ENCODE results near the gene RRAS2. TPM values are rescaled to one million over a fixed set of nuclear protein-coding genes. Genes with fewer than 3 reads are reported as not detected.
"Not testable (repeated sequence)": the region's sequence is repeated elsewhere in the genome, so short reads cannot be mapped to it uniquely, and the experiment has no call there.

The RRAS2 gene
- total RNA-seq, 3 donors from 2014 or later (not counting 1 experiment from before 2014, with no cell fraction given): 62.1 to 86.7 (median 69.6) TPM

GRCh38 chr11:14359501-14360031 lies 583 bp upstream of the RRAS2 start:
- no peaks in the 10 kb centered on the region for H3K9me3 Mint-ChIP-seq
- Histone ChIP-seq H3K4me3 (ENCODE audit: low read length) (peak overlapping the region; percentile 39), H3K27ac (ENCODE audit: low read length) (no peak overlapping the region), H3K36me3 (ENCODE audit: control insufficient read depth, insufficient read depth, low read length) (no peaks in the 10 kb centered on the region), H3K4me1 (ENCODE audit: control insufficient read depth, insufficient read depth, low read length) (peaks cover 25% of the 10 kb centered on the region), H3K9me3 (ENCODE audit: control insufficient read depth, insufficient read depth, low read length) (no peaks in the 10 kb centered on the region), H3K27me3 (ENCODE audit: control insufficient read depth, insufficient read depth, low read length) (no peaks in the 10 kb centered on the region)
- 84% methylated on average over 5 of the region's 5 CpGs for WGBS (ENCODE audit: insufficient coverage)
- H3K27me3 Mint-ChIP-seq (ENCODE audit: low read depth in 2 of 2): no peaks in the 10 kb centered on the region
- DNase-seq (peak in 1 of 2 donors; percentile 20), ATAC-seq (peak in 1 of 3 donors; percentile 5)
- peak overlapping the region in 1 of 2 donors; percentile 97 for H3K27ac Mint-ChIP-seq
- intact Hi-C loops (cut with micrococcal nuclease): loop anchor here (2.0 kb wide), 3 partner anchors 33 to 59 kb away; no protein-coding TSS in a partner anchor
- no peak for TF ChIP-seq CTCF (IDR thresholded peaks at IDR 0.05)
- H3K4me1 Mint-ChIP-seq: peaks cover 34 to 39% of the 10 kb centered on the region in 2 donors
- no peaks in the 10 kb centered on the region for H3K36me3 Mint-ChIP-seq
- H3K4me3 Mint-ChIP-seq: peak overlapping the region; percentile 68

- Histone ChIP-seq H3K36me3 (ENCODE audit: control insufficient read depth, insufficient read depth, low read length) (no peaks in the 10 kb centered on the region), H3K9me3 (ENCODE audit: control insufficient read depth, insufficient read depth, low read length) (no peaks in the 10 kb centered on the region), H3K27me3 (ENCODE audit: control insufficient read depth, insufficient read depth, low read length) (no peaks in the 10 kb centered on the region), H3K4me1 (ENCODE audit: control insufficient read depth, insufficient read depth, low read length) (peaks cover 27% of the 10 kb centered on the region), H3K27ac (ENCODE audit: low read length) (peak overlapping the region; percentile 75), H3K4me3 (ENCODE audit: low read length) (peak overlapping the region; percentile 93)
- Mint-ChIP-seq H3K27ac (peak overlapping the region; percentile 90 to 97), H3K9me3 (no peaks in the 10 kb centered on the region), H3K4me1 (peaks cover 48 to 54% of the 10 kb centered on the region in 2 donors), H3K36me3 (no peaks in the 10 kb centered on the region), H3K4me3 (peak overlapping the region; percentile 93), H3K27me3 (ENCODE audit: low read depth in 2 of 2) (no peaks in the 10 kb centered on the region)
- intact Hi-C loops (cut with micrococcal nuclease): loop anchor here (2.0 kb wide), 3 partner anchors 31 to 57 kb away; no protein-coding TSS in a partner anchor
- DNase-seq (peak; percentile 57 to 68), ATAC-seq (peak; percentile 52 to 56 (median 56))
- under 1% methylated on average over 72 of the region's 73 CpGs for whole genome bisulfite sequencing (ENCODE audit: insufficient coverage)
- no peak for TF ChIP-seq CTCF (IDR thresholded peaks at IDR 0.05)
Measured at GRCh38 chr11:14357881-14358728, 878 bp downstream of the RRAS2 start.

GRCh38 chr11:14356342-14356741 lies 2.6 kb downstream of the RRAS2 start:
- DNase-seq: no peak
- no peaks in the 10 kb centered on the region for H3K27me3 Mint-ChIP-seq (ENCODE audit: low read depth in 2 of 2)
- H3K9me3 Mint-ChIP-seq: no peaks in the 10 kb centered on the region
- Histone ChIP-seq H3K4me1 (ENCODE audit: control insufficient read depth, insufficient read depth, low read length) (peaks cover 29% of the 10 kb centered on the region), H3K27me3 (ENCODE audit: control insufficient read depth, insufficient read depth, low read length) (no peaks in the 10 kb centered on the region), H3K4me3 (ENCODE audit: low read length) (no peak overlapping the region), H3K36me3 (ENCODE audit: control insufficient read depth, insufficient read depth, low read length) (no peaks in the 10 kb centered on the region), H3K27ac (ENCODE audit: low read length) (no peak overlapping the region), H3K9me3 (ENCODE audit: control insufficient read depth, insufficient read depth, low read length) (no peaks in the 10 kb centered on the region)
- 94% methylated on average over 2 of the region's 2 CpGs for WGBS (ENCODE audit: insufficient coverage)
- no peak for ATAC-seq
- peaks cover 49 to 56% of the 10 kb centered on the region in 2 donors for H3K4me1 Mint-ChIP-seq
- peak overlapping the region; percentile 93 for H3K4me3 Mint-ChIP-seq
- intact Hi-C loops (cut with micrococcal nuclease): no loop called here
- H3K27ac Mint-ChIP-seq: peak overlapping the region; percentile 4 to 90
- H3K36me3 Mint-ChIP-seq: no peaks in the 10 kb centered on the region
- no peak for TF ChIP-seq CTCF (IDR thresholded peaks at IDR 0.05)

GRCh38 chr11:14354604-14355003 lies 4.4 kb downstream of the RRAS2 start:
- H3K27ac ChIP-seq (ENCODE audit: low read length); H3K9me3 ChIP-seq (ENCODE audit: control insufficient read depth, insufficient read depth, low read length); H3K4me3 ChIP-seq (ENCODE audit: low read length); H3K36me3 Mint-ChIP-seq; H3K27me3 ChIP-seq (ENCODE audit: control insufficient read depth, insufficient read depth, low read length); H3K9me3 Mint-ChIP-seq; ATAC-seq; intact Hi-C loops (cut with micrococcal nuclease); DNase-seq; H3K27me3 Mint-ChIP-seq (ENCODE audit: low read depth in 2 of 2); H3K36me3 ChIP-seq (ENCODE audit: control insufficient read depth, insufficient read depth, low read length): not testable (repeated sequence)
- WGBS (ENCODE audit: insufficient coverage): 98% methylated on average over 6 of the region's 7 CpGs
- Mint-ChIP-seq H3K4me1 (peaks cover 62 to 64% of the 10 kb centered on the region in 2 donors), H3K27ac (peak overlapping the region in 1 of 2 donors; percentile 76), H3K4me3 (peak overlapping the region; percentile 54)
- H3K4me1 ChIP-seq (ENCODE audit: control insufficient read depth, insufficient read depth, low read length): peaks cover 37% of the 10 kb centered on the region
